Psoas muscle (tissue), 8 donors: ENCODE results near the gene TRIM69. TPM values are rescaled to one million over a fixed set of nuclear protein-coding genes. Genes with fewer than 3 reads are reported as not detected.
A peak's percentile ranks its signal among the peaks of the same experiment; 100 is the strongest.

Experiments used
- ATAC-seq, 4 donors: fragments of 200-7000 bp; cut with Tn5 transposase; one replicate each; pipeline ENCODE4 v1.9.1; 2020; ENCODE audit warnings: moderate library complexity in 3 of 4, mild to moderate bottlenecking in 2 of 4
- DNase-seq, 2 donors: peaks; one replicate each; pipeline ENCODE4 v3.0.0-alpha.2; 2020
- H3K27ac ChIP-seq: fragments of 200-600 bp; one replicate; pipeline ENCODE4 v1.8.0; 2022
- H3K27me3 ChIP-seq, 3 donors: fragments of 200-600 bp in 1 of 3; one replicate each; pipeline versions ENCODE4 v1.6.1 to v1.8.0; 2013 to 2022; ENCODE audit warnings: low read length in 2 of 3, mild to moderate bottlenecking in 2 of 3, moderate library complexity in 1 of 3; ENCODE audit not compliant: insufficient read depth in 3 of 3
- H3K36me3 ChIP-seq, 2 donors: fragments of 200-600 bp in 1 of 2; one replicate each; pipeline versions ENCODE4 v1.6.1 to v1.8.0; 2013 to 2022; ENCODE audit warnings: low read depth in 1 of 2, mild to moderate bottlenecking in 1 of 2, moderate library complexity in 1 of 2; ENCODE audit not compliant: insufficient read depth in 1 of 2
- H3K4me1 ChIP-seq: fragments of 200-600 bp; one replicate; pipeline ENCODE4 v1.8.0; 2022
- H3K4me3 ChIP-seq: fragments of 200-600 bp; one replicate; pipeline ENCODE4 v1.8.0; 2022; ENCODE audit warnings: mild to moderate bottlenecking
- H3K9me3 ChIP-seq: fragments of 200-600 bp; one replicate; pipeline ENCODE4 v1.8.0; 2022
- WGBS, 3 donors: extraction: QIAGEN DNeasy Blood & Tissue Kit; methylation state at CpG; one replicate each; pipeline versions ENCODE4 v1.1.6 to v1.1.7; 2013; 5-methylcytosine and 5-hydroxymethylcytosine counted together
- intact Hi-C, 2 donors: fragments of 100-400 bp; cut with DNase I; formaldehyde crosslinking; loops; one replicate each; pipeline versions ENCODE4 v1.11.0 to v1.14.2; 2022
- polyA plus RNA-seq, 3 donors: library from polyadenylated mRNA; stranded (reverse); fragments of 200-250 nt; gene quantifications; one replicate each; pipeline ENCODE4 v1.2.3, GENCODE V29; 2013
- total RNA-seq, 4 donors: library from RNA; stranded (reverse); fragmentation: NEBNext Ultra II Directional in 2 of 4; extraction: Animal tissue kit (Norgen Biotek cat#: 25700) in 2 of 4; gene quantifications; one replicate each; pipeline versions ENCODE4 v1.2.1 to v1.2.4, GENCODE V29; 2021 to 2023
- TF ChIP-seq, protein P1 (sequence below): fragments of 200-600 bp; IDR thresholded peaks from one replicate; pipeline ENCODE4 v1.8.0; 2022; ENCODE audit warnings: antibody characterized with exemption
- donor health status: healthy with polysubstance abuse.
- donor health status: DM: no; HTN: no; CAD: no; lungs with moderate emphysema.
- donor health status: Bipolar disorder and iron deficiency.
- donor health status: healthy.
- donor health status: DM: yes; HTN: yes; CAD: no.
- donor health status: DM: no; HTN: no; CAD: no.
- donor health status: DM: no; HTN: no; CAD: no.
- donor health status: DM: yes; HTN: yes; CAD: no.

The TRIM69 gene
- total and polyA plus RNA-seq, 7 donors = 22.3 to 39.0 (median 29.7) TPM

DNA sequence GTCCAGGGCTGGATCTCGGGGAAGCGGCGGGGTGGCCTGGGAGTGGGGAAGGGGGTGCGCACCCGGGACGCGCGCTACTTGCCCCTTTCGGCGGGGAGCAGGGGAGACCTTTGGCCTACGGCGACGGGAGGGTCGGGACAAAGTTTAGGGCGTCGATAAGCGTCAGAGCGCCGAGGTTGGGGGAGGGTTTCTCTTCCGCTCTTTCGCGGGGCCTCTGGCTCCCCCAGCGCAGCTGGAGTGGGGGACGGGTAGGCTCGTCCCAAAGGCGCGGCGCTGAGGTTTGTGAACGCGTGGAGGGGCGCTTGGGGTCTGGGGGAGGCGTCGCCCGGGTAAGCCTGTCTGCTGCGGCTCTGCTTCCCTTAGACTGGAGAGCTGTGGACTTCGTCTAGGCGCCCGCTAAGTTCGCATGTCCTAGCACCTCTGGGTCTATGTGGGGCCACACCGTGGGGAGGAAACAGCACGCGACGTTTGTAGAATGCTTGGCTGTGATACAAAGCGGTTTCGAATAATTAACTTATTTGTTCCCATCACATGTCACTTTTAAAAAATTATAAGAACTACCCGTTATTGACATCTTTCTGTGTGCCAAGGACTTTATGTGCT, 24.5 kb upstream of the TRIM69 start:
- TF ChIP-seq, protein P1, sequence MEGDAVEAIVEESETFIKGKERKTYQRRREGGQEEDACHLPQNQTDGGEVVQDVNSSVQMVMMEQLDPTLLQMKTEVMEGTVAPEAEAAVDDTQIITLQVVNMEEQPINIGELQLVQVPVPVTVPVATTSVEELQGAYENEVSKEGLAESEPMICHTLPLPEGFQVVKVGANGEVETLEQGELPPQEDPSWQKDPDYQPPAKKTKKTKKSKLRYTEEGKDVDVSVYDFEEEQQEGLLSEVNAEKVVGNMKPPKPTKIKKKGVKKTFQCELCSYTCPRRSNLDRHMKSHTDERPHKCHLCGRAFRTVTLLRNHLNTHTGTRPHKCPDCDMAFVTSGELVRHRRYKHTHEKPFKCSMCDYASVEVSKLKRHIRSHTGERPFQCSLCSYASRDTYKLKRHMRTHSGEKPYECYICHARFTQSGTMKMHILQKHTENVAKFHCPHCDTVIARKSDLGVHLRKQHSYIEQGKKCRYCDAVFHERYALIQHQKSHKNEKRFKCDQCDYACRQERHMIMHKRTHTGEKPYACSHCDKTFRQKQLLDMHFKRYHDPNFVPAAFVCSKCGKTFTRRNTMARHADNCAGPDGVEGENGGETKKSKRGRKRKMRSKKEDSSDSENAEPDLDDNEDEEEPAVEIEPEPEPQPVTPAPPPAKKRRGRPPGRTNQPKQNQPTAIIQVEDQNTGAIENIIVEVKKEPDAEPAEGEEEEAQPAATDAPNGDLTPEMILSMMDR = no peak
- peaks cover 4% of the 10 kb centered on the region for H3K4me1 ChIP-seq

DNA sequence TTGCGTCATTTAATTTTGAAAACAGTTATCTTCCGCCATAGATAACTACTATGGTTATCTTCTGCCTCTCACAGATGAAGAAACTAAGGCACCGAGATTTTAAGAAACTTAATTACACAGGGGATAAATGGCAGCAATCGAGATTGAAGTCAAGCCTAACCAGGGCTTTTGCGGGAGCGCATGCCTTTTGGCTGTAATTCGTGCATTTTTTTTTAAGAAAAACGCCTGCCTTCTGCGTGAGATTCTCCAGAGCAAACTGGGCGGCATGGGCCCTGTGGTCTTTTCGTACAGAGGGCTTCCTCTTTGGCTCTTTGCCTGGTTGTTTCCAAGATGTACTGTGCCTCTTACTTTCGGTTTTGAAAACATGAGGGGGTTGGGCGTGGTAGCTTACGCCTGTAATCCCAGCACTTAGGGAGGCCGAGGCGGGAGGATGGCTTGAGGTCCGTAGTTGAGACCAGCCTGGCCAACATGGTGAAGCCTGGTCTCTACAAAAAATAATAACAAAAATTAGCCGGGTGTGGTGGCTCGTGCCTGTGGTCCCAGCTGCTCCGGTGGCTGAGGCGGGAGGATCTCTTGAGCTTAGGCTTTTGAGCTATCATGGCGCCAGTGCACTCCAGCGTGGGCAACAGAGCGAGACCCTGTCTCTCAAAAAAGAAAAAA, 23.9 kb upstream of the TRIM69 start:
- peak overlapping the region; percentile 95 for H3K27ac ChIP-seq
- DNase-seq (peak; percentile 42 to 61), ATAC-seq (peak; percentile 32 to 51 (median 42))
- H3K36me3 ChIP-seq = peaks cover 12 to 26% of the 10 kb centered on the region in 2 donors
- TF ChIP-seq, protein P1 = no peak
- peak overlapping the region; percentile 82 for H3K4me3 ChIP-seq
- no peaks in the 10 kb centered on the region for H3K9me3 ChIP-seq
- intact Hi-C loops = loop anchor here (1.0 to 5.0 kb wide), 2 partner anchors 16 to 50 kb away; partner anchors contain the start of gene SPG11 (in 1 of the 2)
- H3K27me3 ChIP-seq = no peaks in the 10 kb centered on the region
- WGBS, 3 donors = 7 to 16% (median 15%) methylated on average over 24 of the region's 24 CpGs
- peaks cover 4% of the 10 kb centered on the region for H3K4me1 ChIP-seq

More for the DNA sequence above, 24.5 kb upstream of the TRIM69 start:
- peak in 1 of 2 donors; percentile 50 for DNase-seq
- peak overlapping the region; percentile 95 for H3K27ac ChIP-seq
- intact Hi-C loops = loop anchor here (1.0 to 5.0 kb wide), 3 partner anchors 16 to 50 kb away; partner anchors contain the start of gene SPG11 (in 2 of the 2)
- ATAC-seq = peak; percentile 64 to 75 (median 68)
- no peaks in the 10 kb centered on the region for H3K9me3 ChIP-seq
- peak overlapping the region; percentile 82 for H3K4me3 ChIP-seq
- no peaks in the 10 kb centered on the region for H3K27me3 ChIP-seq
- WGBS, 3 donors = 0 to 1% (median 1%) methylated on average over 40 to 46 of the region's 46 CpGs
- peaks cover 9 to 20% of the 10 kb centered on the region in 2 donors for H3K36me3 ChIP-seq

DNA sequence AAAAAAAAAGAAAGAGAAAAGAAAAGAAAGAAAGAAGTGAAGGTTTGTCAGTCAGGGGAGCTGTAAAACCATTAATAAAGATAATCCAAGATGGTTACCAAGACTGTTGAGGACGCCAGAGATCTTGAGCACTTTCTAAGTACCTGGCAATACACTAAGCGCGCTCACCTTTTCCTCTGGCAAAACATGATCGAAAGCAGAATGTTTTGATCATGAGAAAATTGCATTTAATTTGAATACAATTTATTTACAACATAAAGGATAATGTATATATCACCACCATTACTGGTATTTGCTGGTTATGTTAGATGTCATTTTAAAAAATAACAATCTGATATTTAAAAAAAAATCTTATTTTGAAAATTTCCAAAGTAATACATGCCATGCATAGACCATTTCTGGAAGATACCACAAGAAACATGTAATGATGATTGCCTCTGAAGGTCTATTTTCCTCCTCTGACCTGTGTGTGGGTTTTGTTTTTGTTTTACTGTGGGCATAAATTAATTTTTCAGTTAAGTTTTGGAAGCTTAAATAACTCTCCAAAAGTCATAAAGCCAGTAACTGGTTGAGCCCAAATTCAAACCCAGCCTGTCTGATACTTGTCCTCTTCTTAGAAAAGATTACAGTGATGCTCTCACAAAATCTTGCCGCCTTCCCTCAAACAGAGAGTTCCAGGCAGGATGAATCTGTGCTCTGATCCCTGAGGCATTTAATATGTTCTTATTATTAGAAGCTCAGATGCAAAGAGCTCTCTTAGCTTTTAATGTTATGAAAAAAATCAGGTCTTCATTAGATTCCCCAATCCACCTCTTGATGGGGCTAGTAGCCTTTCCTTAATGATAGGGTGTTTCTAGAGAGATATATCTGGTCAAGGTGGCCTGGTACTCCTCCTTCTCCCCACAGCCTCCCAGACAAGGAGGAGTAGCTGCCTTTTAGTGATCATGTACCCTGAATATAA, 23.0 kb upstream of the TRIM69 start:
- Histone ChIP-seq H3K27ac (peak overlapping the region; percentile 95), H3K36me3 (peaks cover 16 to 35% of the 10 kb centered on the region in 2 donors), H3K4me3 (peak overlapping the region; percentile 82), H3K9me3 (no peaks in the 10 kb centered on the region), H3K27me3 (no peaks in the 10 kb centered on the region), H3K4me1 (peaks cover 4% of the 10 kb centered on the region)
- ATAC-seq = no peak
- DNase-seq = no peak
- intact Hi-C loops = loop anchor here in 1 of 2 donors (5.0 kb wide), 1 partner anchor 51 kb away; the partner anchor contains the start of gene SPG11
- TF ChIP-seq, protein P1 = peak; percentile 32
- WGBS, 3 donors = 69 to 81% (median 71%) methylated on average over 5 of the region's 5 CpGs

DNA sequence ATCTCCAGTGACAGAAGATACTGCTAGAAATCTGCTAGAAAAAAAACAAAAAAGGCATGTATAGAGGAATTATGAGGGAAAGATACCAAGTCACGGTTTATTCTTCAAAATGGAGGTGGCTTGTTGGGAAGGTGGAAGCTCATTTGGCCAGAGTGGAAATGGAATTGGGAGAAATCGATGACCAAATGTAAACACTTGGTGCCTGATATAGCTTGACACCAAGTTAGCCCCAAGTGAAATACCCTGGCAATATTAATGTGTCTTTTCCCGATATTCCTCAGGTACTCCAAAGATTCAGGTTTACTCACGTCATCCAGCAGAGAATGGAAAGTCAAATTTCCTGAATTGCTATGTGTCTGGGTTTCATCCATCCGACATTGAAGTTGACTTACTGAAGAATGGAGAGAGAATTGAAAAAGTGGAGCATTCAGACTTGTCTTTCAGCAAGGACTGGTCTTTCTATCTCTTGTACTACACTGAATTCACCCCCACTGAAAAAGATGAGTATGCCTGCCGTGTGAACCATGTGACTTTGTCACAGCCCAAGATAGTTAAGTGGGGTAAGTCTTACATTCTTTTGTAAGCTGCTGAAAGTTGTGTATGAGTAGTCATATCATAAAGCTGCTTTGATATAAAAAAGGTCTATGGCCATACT, 21.1 kb upstream of the TRIM69 start:
- ATAC-seq (no peak), DNase-seq (no peak)
- no peaks in the 10 kb centered on the region for H3K9me3 ChIP-seq
- 72 to 73% (median 73%) methylated on average over 6 of the region's 6 CpGs for WGBS, 3 donors
- no peak overlapping the region for H3K27ac ChIP-seq
- TF ChIP-seq, protein P1 = no peak
- peaks cover 17 to 49% of the 10 kb centered on the region in 2 donors for H3K36me3 ChIP-seq
- H3K4me1 ChIP-seq = peaks cover 4% of the 10 kb centered on the region
- intact Hi-C loops = no loop called here
- peak overlapping the region; percentile 82 for H3K4me3 ChIP-seq
- no peaks in the 10 kb centered on the region for H3K27me3 ChIP-seq
